Measurements from ENCODE around the gene KDM4B.
"Not testable (repeated sequence)": the region's sequence is repeated elsewhere in the genome, so short reads cannot be mapped to it uniquely, and the experiment has no call there.

KDM4B gene

DNA sequence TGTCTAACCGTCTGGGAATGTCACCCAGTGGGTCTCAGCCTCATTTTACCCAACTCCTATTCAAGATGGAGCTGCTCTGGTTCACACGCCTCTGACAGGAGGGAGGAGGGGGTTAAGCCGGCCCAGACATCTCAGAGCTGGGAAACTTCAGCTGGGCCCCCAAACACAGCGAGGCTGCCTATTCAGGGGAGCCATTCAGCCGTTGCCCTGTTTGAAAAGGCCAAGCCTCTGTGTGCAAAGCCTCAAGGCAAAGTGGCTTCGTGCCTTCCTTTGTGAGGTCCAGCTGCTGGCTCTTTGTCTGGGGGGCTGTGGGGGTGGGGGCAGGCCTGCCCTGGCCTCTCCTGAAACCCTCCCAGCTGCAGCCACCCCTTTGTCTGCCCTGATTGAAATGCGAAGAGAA is 224.3 kb downstream of the KDM4B start:
- no peak for TF ChIP-seq GATA1 (IDR thresholded peaks at IDR 0.05; ENCODE audit: low read depth, low read length)
- no peak for TF ChIP-seq POLR2A (IDR thresholded peaks at IDR 0.05; ENCODE audit: low read length)
- no peak for DNase-seq

- DNase-seq: no peak
- TF ChIP-seq POLR2A (IDR thresholded peaks at IDR 0.05; ENCODE audit: low read length) (no peak), GATA1 (IDR thresholded peaks at IDR 0.05; ENCODE audit: low read depth, low read length) (no peak)
These were observed 225.7 kb downstream of the KDM4B start for GRCh38 chr19:5194641-5195040.

DNA sequence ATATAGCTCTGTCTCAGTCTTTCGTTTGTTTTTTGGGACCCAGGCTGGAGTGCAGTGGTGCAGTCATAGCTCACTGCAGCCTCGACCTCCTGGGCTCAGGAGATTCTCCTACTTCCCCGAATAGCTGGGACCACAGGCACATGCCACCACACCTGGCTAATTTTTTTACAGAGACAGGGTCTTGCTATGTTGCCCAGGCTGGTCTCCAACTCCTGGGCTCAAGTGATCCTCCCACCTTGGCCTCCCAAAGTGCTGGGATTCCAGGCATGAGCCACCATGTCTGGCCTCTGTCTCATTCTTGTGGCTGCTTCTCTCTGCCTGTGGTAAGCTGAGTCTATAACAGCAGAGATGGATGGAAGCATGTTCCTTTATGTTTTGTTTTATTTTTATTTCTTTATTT is 226.7 kb downstream of the KDM4B start:
- not testable (repeated sequence) for DNase-seq

- TF ChIP-seq POLR2A (IDR thresholded peaks at IDR 0.05; ENCODE audit: low read length) (no peak), GATA1 (IDR thresholded peaks at IDR 0.05; ENCODE audit: low read depth, low read length) (no peak)
These were observed 227.9 kb downstream of the KDM4B start for GRCh38 chr19:5196832-5197231.

DNA sequence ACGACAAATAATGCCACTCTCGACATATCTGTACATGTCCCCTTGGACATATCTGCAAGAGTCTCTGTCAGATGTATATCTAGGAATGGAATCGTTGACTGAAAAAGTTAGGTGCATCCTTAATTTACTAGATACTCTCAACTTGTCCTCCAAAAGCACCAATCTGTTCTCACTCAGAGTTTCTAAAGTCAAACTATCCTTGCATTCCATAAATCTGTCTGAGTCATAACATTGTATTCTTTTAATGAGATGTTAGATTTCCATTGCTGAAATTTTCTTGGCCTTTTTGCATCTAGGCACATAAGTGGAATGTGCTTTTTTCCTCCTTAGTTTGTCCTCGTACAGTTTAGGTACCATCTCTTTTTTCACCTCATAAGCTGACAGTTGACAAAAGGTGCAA is 231.9 kb downstream of the KDM4B start:
- TF ChIP-seq GATA1 (IDR thresholded peaks at IDR 0.05; ENCODE audit: low read depth, low read length): no peak
- TF ChIP-seq POLR2A (IDR thresholded peaks at IDR 0.05; ENCODE audit: low read length): no peak
- no peak for DNase-seq

More at GRCh38 chr19:5196832-5197231, 227.9 kb downstream of the KDM4B start:
- no peak for DNase-seq

DNA sequence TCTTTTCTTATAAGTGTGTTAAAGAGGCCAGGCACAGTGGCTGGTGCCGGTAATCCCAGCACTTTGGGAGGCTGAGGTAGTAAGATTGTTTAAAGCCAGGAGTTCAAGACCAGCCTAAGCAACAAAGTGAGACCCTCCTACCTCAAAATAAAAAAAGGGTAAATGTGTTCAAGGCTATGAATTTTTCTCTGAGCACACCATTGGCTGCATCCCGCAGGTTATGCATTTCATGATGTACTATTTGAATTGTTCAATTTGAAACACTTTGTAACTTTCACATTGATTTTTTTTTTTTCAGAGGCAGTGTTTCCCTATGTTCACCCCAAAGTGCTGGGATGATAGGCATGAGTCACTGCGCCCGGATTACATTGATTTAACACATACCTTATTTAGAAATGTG is 233.6 kb downstream of the KDM4B start:
- no peak for TF ChIP-seq POLR2A (IDR thresholded peaks at IDR 0.05; ENCODE audit: low read length)
- TF ChIP-seq GATA1 (IDR thresholded peaks at IDR 0.05; ENCODE audit: low read depth, low read length): no peak
- DNase-seq: no peak
